DOHH2 (cell line): Measurements from ENCODE around the gene USP13.

ENCODE experiments used
- H3F3A ChIP-seq: fragments of 200-600 bp; sonication (generic), shearing (Covaris generic); 2 replicates; pipeline ENCODE4 v1.6.0; 2016; ENCODE audit warnings: antibody characterized with exemption, mild to moderate bottlenecking; ENCODE audit not compliant: control insufficient read depth, insufficient read depth
- H3K27ac ChIP-seq: fragments of 200-600 bp; sonication (generic); 2 replicates; pipeline ENCODE4 v1.5.1; 2014; ENCODE audit warnings: low read depth, mild to moderate bottlenecking, low read length, moderate library complexity
- H3K27me3 ChIP-seq: fragments of 200-600 bp; sonication (generic); 2 replicates; pipeline ENCODE4 v1.6.1; 2014; ENCODE audit warnings: mild to moderate bottlenecking, low read length, mixed read lengths; ENCODE audit not compliant: control insufficient read depth
- H3K36me3 ChIP-seq: fragments of 200-600 bp; sonication (generic); 2 replicates; pipeline ENCODE4 v1.6.1; 2014; ENCODE audit warnings: mild to moderate bottlenecking, low read length, moderate library complexity, mixed read lengths; ENCODE audit not compliant: control insufficient read depth
- H3K4me1 ChIP-seq: fragments of 200-600 bp; sonication (generic); 2 replicates; pipeline ENCODE4 v1.6.1; 2014; ENCODE audit warnings: mild to moderate bottlenecking, low read length, mixed read lengths; ENCODE audit not compliant: control insufficient read depth
- H3K4me2 ChIP-seq: fragments of 200-600 bp; sonication (generic); 2 replicates; pipeline ENCODE4 v1.6.0; 2014; ENCODE audit warnings: mild to moderate bottlenecking, low read length, moderate library complexity
- H3K4me3 ChIP-seq: fragments of 200-600 bp; sonication (generic); 2 replicates; pipeline ENCODE4 v1.5.1; 2014; ENCODE audit warnings: mild to moderate bottlenecking, low read length, mixed read lengths
- H3K79me2 ChIP-seq: fragments of 200-600 bp; sonication (generic); 2 replicates; pipeline ENCODE4 v1.6.1; 2014; ENCODE audit warnings: mild to moderate bottlenecking, low read length, mixed read lengths; ENCODE audit not compliant: control insufficient read depth
- H3K9me2 ChIP-seq: fragments of 200-600 bp; sonication (generic); replicated peaks from 2 replicates; pipeline ENCODE4 v1.6.1; 2014; ENCODE audit warnings: mild to moderate bottlenecking, low read length, mixed read lengths; ENCODE audit not compliant: control insufficient read depth
- H3K9me3 ChIP-seq: fragments of 200-600 bp; sonication (generic); 2 replicates; pipeline ENCODE4 v1.6.1; 2014; ENCODE audit warnings: antibody characterized with exemption, low read length, mixed read lengths; ENCODE audit not compliant: control insufficient read depth, insufficient read depth
- H4K20me1 ChIP-seq: fragments of 200-600 bp; sonication (generic); 2 replicates; pipeline ENCODE4 v1.6.0; 2014; ENCODE audit warnings: low read depth, mild to moderate bottlenecking, antibody characterized with exemption, low read length, moderate library complexity; ENCODE audit not compliant: control insufficient read depth, insufficient read depth
- CTCF ChIP-seq: fragments of 200-600 bp; sonication (generic); IDR thresholded peaks from one replicate; pipeline ENCODE4 v1.5.1; 2014; ENCODE audit warnings: antibody characterized with exemption, mild to moderate bottlenecking, low read depth, low read length; ENCODE audit not compliant: poor library complexity, severe bottlenecking
- EZH2phosphoT487 ChIP-seq: fragments of 200-600 bp; sonication (generic); IDR thresholded peaks from 2 replicates; pipeline ENCODE4 v1.6.1; 2017; ENCODE audit warnings: borderline replicate concordance, mild to moderate bottlenecking, antibody characterized with exemption, low read length, moderate library complexity, mixed read lengths

USP13 gene

GRCh38 chr3:179745079-179745478 is 92.2 kb downstream of the USP13 start:
- Histone ChIP-seq H4K20me1 (no peaks in the 10 kb centered on the region), H3K4me3 (no peak overlapping the region), H3K9me3 (no peaks in the 10 kb centered on the region), H3K27me3 (no peaks in the 10 kb centered on the region), H3K4me2 (no peak overlapping the region), H3K9me2 (no peaks in the 10 kb centered on the region), H3K27ac (no peak overlapping the region), H3K4me1 (no peaks in the 10 kb centered on the region), H3F3A (no peaks in the 10 kb centered on the region), H3K79me2 (no peaks in the 10 kb centered on the region), H3K36me3 (peaks cover 46% of the 10 kb centered on the region)
- no peak for TF ChIP-seq EZH2phosphoT487
- no peak for TF ChIP-seq CTCF

DNA sequence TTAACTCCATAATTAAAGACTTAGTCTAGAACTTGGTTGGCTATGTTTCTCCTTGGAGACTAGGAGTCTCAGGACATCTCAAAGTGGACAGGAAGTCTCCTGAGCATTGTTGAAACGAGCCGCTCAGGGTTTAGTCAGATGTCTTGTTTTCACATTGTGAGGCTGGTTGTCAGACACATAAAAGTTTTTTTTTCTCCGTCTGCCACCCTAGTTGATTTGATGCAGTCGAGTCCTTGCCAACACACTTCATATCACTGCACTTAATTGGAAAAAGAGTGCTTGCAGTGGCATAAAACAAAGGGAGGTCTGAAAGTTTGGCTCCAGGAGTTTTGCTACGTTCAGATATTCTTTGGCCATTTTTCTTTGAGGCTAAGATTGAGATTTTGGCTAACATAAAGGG is 92.9 kb downstream of the USP13 start:
- Histone ChIP-seq H3K9me3 (no peaks in the 10 kb centered on the region), H4K20me1 (no peaks in the 10 kb centered on the region), H3K79me2 (no peaks in the 10 kb centered on the region), H3K4me2 (no peak overlapping the region), H3K4me1 (no peaks in the 10 kb centered on the region), H3K4me3 (no peak overlapping the region), H3K27ac (no peak overlapping the region), H3K9me2 (no peaks in the 10 kb centered on the region), H3K27me3 (no peaks in the 10 kb centered on the region), H3F3A (no peaks in the 10 kb centered on the region), H3K36me3 (peaks cover 42% of the 10 kb centered on the region)
- TF ChIP-seq EZH2phosphoT487 (no peak), CTCF (no peak)

DNA sequence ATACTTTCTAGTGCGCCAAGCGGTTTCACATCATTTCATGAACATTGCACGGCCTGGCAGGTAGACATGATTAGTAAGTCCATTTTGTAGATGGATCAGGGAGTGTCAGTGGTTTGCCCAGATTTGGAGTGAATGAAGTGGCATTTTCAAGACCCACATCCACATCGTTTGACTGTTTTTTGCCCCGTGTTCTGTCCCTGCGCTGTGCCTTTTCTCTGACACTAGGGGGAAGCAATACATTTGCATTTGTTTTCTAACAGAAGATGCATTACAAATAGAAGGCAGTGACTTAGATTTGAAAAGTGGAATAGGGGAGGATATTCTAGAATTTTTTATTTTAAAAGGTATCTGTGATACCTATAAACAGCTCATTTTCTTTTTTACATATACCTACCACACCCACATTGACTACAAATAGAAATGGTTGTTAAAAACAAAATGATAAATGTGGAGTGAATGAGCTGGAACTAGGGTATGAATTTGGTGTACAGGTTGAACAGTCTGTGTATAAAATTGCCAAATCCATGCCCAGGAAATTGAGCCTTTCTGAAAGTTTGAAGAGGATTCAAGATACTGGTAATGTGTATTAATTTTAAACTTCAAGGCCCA is 98.0 kb downstream of the USP13 start:
- H3K4me1 ChIP-seq, result no peaks in the 10 kb centered on the region
- no peak overlapping the region for H3K27ac ChIP-seq
- no peaks in the 10 kb centered on the region for H3K9me2 ChIP-seq
- H3K27me3 ChIP-seq, result no peaks in the 10 kb centered on the region
- no peaks in the 10 kb centered on the region for H3K9me3 ChIP-seq
- H3K4me2 ChIP-seq, result no peak overlapping the region
- H3K4me3 ChIP-seq, result no peak overlapping the region
- H3K36me3 ChIP-seq, result peaks cover 39% of the 10 kb centered on the region
- no peaks in the 10 kb centered on the region for H3F3A ChIP-seq
- TF ChIP-seq EZH2phosphoT487 (no peak), CTCF (peak; percentile 64)
- no peaks in the 10 kb centered on the region for H4K20me1 ChIP-seq
- H3K79me2 ChIP-seq, result no peaks in the 10 kb centered on the region
